Endothelial cell (in vitro differentiated cells): Measurements from ENCODE around the gene AREG. TPM values are rescaled to one million over a fixed set of nuclear protein-coding genes. Genes with fewer than 3 reads are reported as not detected.

Source experiments
- DNase-seq: peaks from one replicate; pipeline ENCODE4 v3.0.0; 2021; ENCODE audit warnings: low spot score
- H3K27ac Mint-ChIP-seq: one replicate; pipeline ENCODE4 v1.8.0; 2021; ENCODE audit warnings: mixed read lengths, inconsistent platforms; ENCODE audit not compliant: unreplicated experiment
- H3K27me3 Mint-ChIP-seq: one replicate; pipeline ENCODE4 v1.8.0; 2021; ENCODE audit warnings: mild to moderate bottlenecking, moderate library complexity, mixed read lengths, inconsistent platforms; ENCODE audit not compliant: unreplicated experiment
- H3K36me3 Mint-ChIP-seq: one replicate; pipeline ENCODE4 v1.8.0; 2021; ENCODE audit warnings: mild to moderate bottlenecking, low read depth, mixed read lengths, inconsistent platforms; ENCODE audit not compliant: unreplicated experiment
- H3K4me1 Mint-ChIP-seq: one replicate; pipeline ENCODE4 v1.8.0; 2021; ENCODE audit warnings: mild to moderate bottlenecking, mixed read lengths, inconsistent platforms; ENCODE audit not compliant: unreplicated experiment
- H3K4me3 Mint-ChIP-seq: one replicate; pipeline ENCODE4 v1.8.0; 2021; ENCODE audit warnings: mild to moderate bottlenecking, mixed read lengths, inconsistent platforms; ENCODE audit not compliant: unreplicated experiment
- H3K9me3 Mint-ChIP-seq: one replicate; pipeline ENCODE4 v1.8.0; 2021; ENCODE audit warnings: mixed read lengths, inconsistent platforms; ENCODE audit not compliant: unreplicated experiment
- CTCF ChIP-seq: fragments of 200-600 bp; sonication (generic); IDR thresholded peaks from one replicate; pipeline ENCODE4 v1.5.0; 2021; ENCODE audit warnings: antibody characterized with exemption; ENCODE audit not compliant: unreplicated experiment
- total RNA-seq: library from RNA; stranded (reverse); fragmentation: NEBNext Ultra II Directional; extraction: Animal tissue kit (Norgen Biotek cat#: 25700); gene quantifications from one replicate; pipeline ENCODE4 v1.2.1, GENCODE V29; 2021; ENCODE audit not compliant: unreplicated experiment

Gene AREG
- total RNA-seq, 1 donor from 2014 or later = not detected

GRCh38 chr4:74475946-74476345, 31.0 kb downstream of the AREG start:
- Mint-ChIP-seq H3K27ac (no peak overlapping the region), H3K27me3 (no peaks in the 10 kb centered on the region), H3K4me1 (no peaks in the 10 kb centered on the region), H3K9me3 (no peaks in the 10 kb centered on the region), H3K4me3 (no peak overlapping the region), H3K36me3 (no peaks in the 10 kb centered on the region)
- DNase-seq = no peak
- TF ChIP-seq CTCF = no peak

DNA sequence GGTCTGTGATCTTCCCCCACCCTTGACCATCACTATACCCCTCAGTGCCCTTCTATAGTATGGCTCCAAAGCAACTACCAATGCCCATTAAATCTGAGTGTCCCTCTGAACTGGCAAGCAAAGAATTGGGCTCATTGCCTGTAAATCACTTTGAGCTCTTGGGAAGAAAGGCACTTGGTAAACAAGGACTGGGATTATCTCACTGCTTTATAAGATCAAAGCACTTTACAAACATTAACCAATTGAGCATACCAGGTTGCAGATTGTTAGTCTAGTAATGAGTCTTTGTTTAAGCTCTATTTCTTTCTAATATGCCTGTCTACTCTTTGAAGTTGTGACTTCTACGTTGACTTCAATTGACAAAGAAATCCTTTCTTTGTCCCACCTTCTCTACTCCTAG, 34.1 kb downstream of the AREG start:
- Mint-ChIP-seq H3K27ac (no peak overlapping the region), H3K4me1 (no peaks in the 10 kb centered on the region), H3K27me3 (no peaks in the 10 kb centered on the region), H3K4me3 (no peak overlapping the region), H3K36me3 (no peaks in the 10 kb centered on the region), H3K9me3 (no peaks in the 10 kb centered on the region)
- no peak for TF ChIP-seq CTCF
- no peak for DNase-seq

DNA sequence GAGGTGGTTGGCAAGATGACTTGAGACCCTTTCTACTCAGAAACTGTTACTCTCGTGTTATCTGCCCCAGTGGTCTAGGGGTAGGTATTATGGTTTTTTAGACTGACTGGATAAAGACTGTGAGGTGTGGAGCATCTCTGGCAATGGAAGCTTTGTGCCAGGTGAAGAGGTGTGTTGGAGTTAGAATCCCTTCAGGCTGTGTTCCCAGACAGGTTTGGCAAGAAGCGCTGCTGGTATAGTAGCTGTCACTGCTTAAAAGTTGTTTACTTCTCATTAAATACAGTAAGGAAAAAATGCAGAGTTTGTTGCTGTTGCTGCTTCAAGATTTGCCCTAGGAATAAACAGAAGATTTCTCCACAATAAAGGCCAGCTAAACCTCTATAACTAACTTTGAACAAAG, 35.3 kb downstream of the AREG start:
- Mint-ChIP-seq H3K4me3 (no peak overlapping the region), H3K36me3 (no peaks in the 10 kb centered on the region), H3K9me3 (no peaks in the 10 kb centered on the region), H3K27ac (no peak overlapping the region), H3K4me1 (no peaks in the 10 kb centered on the region), H3K27me3 (no peaks in the 10 kb centered on the region)
- DNase-seq = no peak
- no peak for TF ChIP-seq CTCF

DNA sequence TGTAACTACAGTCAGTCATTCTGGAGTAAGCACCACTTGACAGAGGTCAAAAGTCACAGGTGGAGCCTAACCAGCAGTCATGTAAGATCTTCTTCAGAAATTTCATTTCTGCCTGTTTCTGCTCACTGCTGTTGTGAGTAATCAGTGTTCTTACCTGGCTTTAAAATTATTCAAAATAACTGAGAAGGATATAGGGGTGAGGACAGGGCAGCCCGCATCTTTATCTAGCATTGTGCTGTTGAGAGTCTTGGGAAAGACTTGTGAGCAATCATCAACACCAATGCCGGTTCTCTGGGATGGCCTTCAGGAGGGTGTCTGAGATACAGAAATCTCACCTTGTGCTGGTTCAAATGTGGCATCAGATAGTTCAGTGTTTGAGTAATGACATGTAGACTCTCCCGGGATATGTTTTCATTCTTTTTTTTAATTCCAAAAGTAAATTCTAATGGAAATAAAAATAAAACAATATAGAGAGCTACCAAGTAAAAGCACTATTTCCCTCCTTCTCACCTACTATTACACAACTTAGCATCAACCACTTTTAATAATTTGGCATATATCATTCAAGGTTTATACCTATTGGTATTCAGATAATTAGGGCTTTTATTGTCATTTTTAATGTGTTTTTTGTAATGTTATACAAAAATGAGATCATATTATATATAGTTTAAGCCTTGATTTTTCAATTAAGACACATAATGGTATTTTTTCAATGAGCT, 37.1 kb downstream of the AREG start:
- Mint-ChIP-seq H3K27ac (no peak overlapping the region), H3K4me3 (no peak overlapping the region), H3K27me3 (no peaks in the 10 kb centered on the region), H3K36me3 (no peaks in the 10 kb centered on the region), H3K4me1 (no peaks in the 10 kb centered on the region), H3K9me3 (no peaks in the 10 kb centered on the region)
- DNase-seq = no peak
- no peak for TF ChIP-seq CTCF

GRCh38 chr4:74483226-74483911, 38.4 kb downstream of the AREG start:
- H3K27me3 Mint-ChIP-seq = no peaks in the 10 kb centered on the region
- no peak for DNase-seq
- no peak for TF ChIP-seq CTCF
- no peak overlapping the region for H3K4me3 Mint-ChIP-seq
- no peaks in the 10 kb centered on the region for H3K4me1 Mint-ChIP-seq
- no peak overlapping the region for H3K27ac Mint-ChIP-seq
- H3K36me3 Mint-ChIP-seq = no peaks in the 10 kb centered on the region
- no peaks in the 10 kb centered on the region for H3K9me3 Mint-ChIP-seq
